WTC11 (cell line): Measurements from ENCODE around the gene ENTHD1. TPM values are rescaled to one million over a fixed set of nuclear protein-coding genes. Genes with fewer than 3 reads are reported as not detected.

Experiments used
- ATAC-seq: fragments of 200-7000 bp; cut with Tn5 transposase; 2 replicates; pipeline ENCODE4 v1.10.0; 2021; ENCODE audit warnings: mild to moderate bottlenecking, moderate library complexity
- CTCF ChIA-PET: fragments of 300-600 bp; sonication (Branson Sonifier 250); formaldehyde crosslinking; loops from one replicate; lab custom pipeline; 2021; ENCODE audit warnings: antibody characterized with exemption; lab: Charles Lee
- POLR2A ChIA-PET: fragments of 350-600 bp; sonication (Branson Sonifier 250); formaldehyde crosslinking; loops from one replicate; lab custom pipeline; 2021; ENCODE audit warnings: antibody characterized with exemption; lab: Charles Lee
- DNase-seq: peaks from one replicate; pipeline ENCODE4 v3.0.0; 2021; ENCODE audit warnings: low spot score
- H3K27ac Mint-ChIP-seq: 2 replicates; pipeline ENCODE4 v1.8.0; 2021; ENCODE audit warnings: mixed read lengths
- H3K27me3 Mint-ChIP-seq: 2 replicates; pipeline ENCODE4 v1.8.0; 2021; ENCODE audit warnings: low read depth, mild to moderate bottlenecking, moderate library complexity, mixed read lengths
- H3K36me3 Mint-ChIP-seq: 2 replicates; pipeline ENCODE4 v1.8.0; 2021; ENCODE audit warnings: mixed read lengths
- H3K4me1 Mint-ChIP-seq: 2 replicates; pipeline ENCODE4 v1.8.0; 2022; ENCODE audit warnings: mixed read lengths
- H3K4me3 Mint-ChIP-seq: 2 replicates; pipeline ENCODE4 v1.8.0; 2021; ENCODE audit warnings: mild to moderate bottlenecking, moderate library complexity, mixed read lengths
- H3K9me3 Mint-ChIP-seq: 2 replicates; pipeline ENCODE4 v1.8.0; 2021; ENCODE audit warnings: mixed read lengths
- ATF3 ChIP-seq: sonication (generic); formaldehyde crosslinking; conservative IDR thresholded peaks from 2 replicates; pipeline ENCODE4 v1.8.1; 2022; ENCODE audit warnings: mild to moderate bottlenecking, missing genetic modification reagents
- ATF6 ChIP-seq: sonication (generic); formaldehyde crosslinking; IDR thresholded peaks from 2 replicates; pipeline ENCODE4 v1.8.1; 2023; ENCODE audit warnings: mild to moderate bottlenecking, missing genetic modification reagents
- E2F4 ChIP-seq: sonication (generic); formaldehyde crosslinking; IDR thresholded peaks from 2 replicates; pipeline ENCODE4 v1.8.1; 2022; ENCODE audit warnings: low read depth, mild to moderate bottlenecking, moderate library complexity, missing genetic modification reagents, borderline replicate concordance
- E2F5 ChIP-seq: sonication (generic); formaldehyde crosslinking; IDR thresholded peaks from 2 replicates; pipeline ENCODE4 v1.8.1; 2022; ENCODE audit warnings: mild to moderate bottlenecking, moderate library complexity, missing genetic modification reagents
- ELF4 ChIP-seq: sonication (generic); formaldehyde crosslinking; IDR thresholded peaks from 2 replicates; pipeline ENCODE4 v1.8.1; 2022; ENCODE audit warnings: low read depth, mild to moderate bottlenecking, moderate library complexity, missing genetic modification reagents
- EMX1 ChIP-seq: fragments of 250-450 bp; sonication (Bioruptor Pico); IDR thresholded peaks from 2 replicates; pipeline ENCODE4 v1.8.0; 2021; ENCODE audit warnings: mild to moderate bottlenecking
- ESRRA ChIP-seq: sonication (generic); formaldehyde crosslinking; IDR thresholded peaks from 2 replicates; pipeline ENCODE4 v1.8.1; 2022; ENCODE audit warnings: mild to moderate bottlenecking, missing genetic modification reagents, borderline replicate concordance
- MLX ChIP-seq: sonication (generic); formaldehyde crosslinking; IDR thresholded peaks from 2 replicates; pipeline ENCODE4 v1.8.1; 2023; ENCODE audit warnings: mild to moderate bottlenecking, missing genetic modification reagents, moderate library complexity
- NFE2L1 ChIP-seq: sonication (generic); formaldehyde crosslinking; IDR thresholded peaks from 2 replicates; pipeline ENCODE4 v1.8.1; 2023; ENCODE audit warnings: missing genetic modification reagents
- PREB ChIP-seq: sonication (generic); formaldehyde crosslinking; IDR thresholded peaks from 2 replicates; pipeline ENCODE4 v1.8.1; 2022; ENCODE audit warnings: mild to moderate bottlenecking, missing genetic modification reagents, moderate library complexity, borderline replicate concordance
- SMAD3 ChIP-seq: sonication (generic); formaldehyde crosslinking; IDR thresholded peaks from 2 replicates; pipeline ENCODE4 v1.8.0; 2022; ENCODE audit warnings: missing genetic modification reagents, mild to moderate bottlenecking, borderline replicate concordance
- SMAD4 ChIP-seq: sonication (generic); formaldehyde crosslinking; IDR thresholded peaks from 2 replicates; pipeline ENCODE4 v1.8.0; 2022; ENCODE audit warnings: mild to moderate bottlenecking, missing genetic modification reagents
- SP1 ChIP-seq: sonication (generic); formaldehyde crosslinking; conservative IDR thresholded peaks from 2 replicates; pipeline ENCODE4 v1.8.1; 2022; ENCODE audit warnings: missing genetic modification reagents
- STAT6 ChIP-seq: sonication (generic); formaldehyde crosslinking; conservative IDR thresholded peaks from 2 replicates; pipeline ENCODE4 v1.8.1; 2023; ENCODE audit warnings: mild to moderate bottlenecking, low read depth, missing genetic modification reagents, moderate library complexity
- TEAD1 ChIP-seq: sonication (generic); formaldehyde crosslinking; IDR thresholded peaks from 2 replicates; pipeline ENCODE4 v1.8.0; 2022; ENCODE audit warnings: mild to moderate bottlenecking, missing genetic modification reagents
- ZBTB21 ChIP-seq: sonication (generic); formaldehyde crosslinking; IDR thresholded peaks from 2 replicates; pipeline ENCODE4 v1.8.1; 2023; ENCODE audit warnings: mild to moderate bottlenecking, missing genetic modification reagents, borderline replicate concordance
- ZMAT4 ChIP-seq: fragments of 250-450 bp; sonication (Bioruptor Pico); IDR thresholded peaks from 2 replicates; pipeline ENCODE4 v1.9.0; 2021; ENCODE audit warnings: mild to moderate bottlenecking
- ZNF138 ChIP-seq: sonication (generic); formaldehyde crosslinking; conservative IDR thresholded peaks from 2 replicates; pipeline ENCODE4 v1.8.1; 2022; ENCODE audit warnings: mild to moderate bottlenecking, moderate library complexity, missing genetic modification reagents
- total RNA-seq: library from RNA; stranded (reverse); gene quantifications from 3 replicates; pipeline ENCODE4 v1.2.3, GENCODE V29; 2021

Gene ENTHD1
- total RNA-seq, 1 experiment from 2014 or later: not detected

GRCh38 chr22:39773976-39774539, 119.5 kb downstream of the ENTHD1 start:
- ATAC-seq (no peak), DNase-seq (no peak)
- H3K4me1 Mint-ChIP-seq: no peaks in the 10 kb centered on the region
- H3K27me3 Mint-ChIP-seq: peaks cover 7% of the 10 kb centered on the region; the same call in 1 of the 2 replicates
- H3K36me3 Mint-ChIP-seq: no peaks in the 10 kb centered on the region
- no peak overlapping the region for H3K4me3 Mint-ChIP-seq
- TF ChIP-seq TEAD1 (no peak), EMX1 (CRISPR knock-in tag) (no peak)
- ChIA-PET POLR2A (no interaction called here), CTCF (interaction anchor here (1.2 to 1.7 kb wide), 2 partner anchors 33 to 263 kb away, joined by 4 read pairs; no protein-coding TSS in a partner anchor)
- H3K27ac Mint-ChIP-seq: no peak overlapping the region
- H3K9me3 Mint-ChIP-seq: no peaks in the 10 kb centered on the region

GRCh38 chr22:39773503-39773902, 120.1 kb downstream of the ENTHD1 start:
- Mint-ChIP-seq H3K9me3 (no peaks in the 10 kb centered on the region), H3K4me3 (no peak overlapping the region), H3K27ac (no peak overlapping the region), H3K36me3 (no peaks in the 10 kb centered on the region), H3K27me3 (peaks cover 7% of the 10 kb centered on the region; the same call in 1 of the 2 replicates), H3K4me1 (no peaks in the 10 kb centered on the region)
- POLR2A ChIA-PET: interaction anchor here (0.7 kb wide), 1 partner anchor 223 kb away, joined by 3 read pairs; no protein-coding TSS in a partner anchor
- no peak for TF ChIP-seq TEAD1
- TF ChIP-seq EMX1 (CRISPR knock-in tag): no peak
- TF ChIP-seq STAT6 (CRISPR knock-in tag): no peak
- no peak for TF ChIP-seq E2F4 (CRISPR knock-in tag)
- no peak for TF ChIP-seq NFE2L1 (CRISPR knock-in tag)
- CTCF ChIA-PET: interaction anchor here (1.2 to 1.7 kb wide), 2 partner anchors 33 to 264 kb away, joined by 4 read pairs; no protein-coding TSS in a partner anchor
- ATAC-seq (no peak), DNase-seq (no peak)

GRCh38 chr22:39771486-39771885, 122.1 kb downstream of the ENTHD1 start:
- Mint-ChIP-seq H3K9me3 (no peaks in the 10 kb centered on the region), H3K27me3 (peaks cover 7% of the 10 kb centered on the region; the same call in 1 of the 2 replicates), H3K27ac (no peak overlapping the region), H3K4me3 (no peak overlapping the region), H3K4me1 (no peaks in the 10 kb centered on the region), H3K36me3 (no peaks in the 10 kb centered on the region)
- DNase-seq (no peak), ATAC-seq (no peak)
- CTCF ChIA-PET: interaction anchor here (1.0 kb wide), 1 partner anchor 23 kb away, joined by 3 read pairs; no protein-coding TSS in a partner anchor
- POLR2A ChIA-PET: no interaction called here
- TF ChIP-seq ZNF138 (CRISPR knock-in tag) (no peak), STAT6 (CRISPR knock-in tag) (no peak), E2F5 (CRISPR knock-in tag) (no peak), ELF4 (CRISPR knock-in tag) (no peak), ESRRA (CRISPR knock-in tag) (no peak), SMAD3 (CRISPR knock-in tag) (no peak), ATF6 (CRISPR knock-in tag) (no peak), SMAD4 (CRISPR knock-in tag) (no peak), PREB (no peak), ATF3 (CRISPR knock-in tag) (no peak), ZBTB21 (no peak), SP1 (CRISPR knock-in tag) (no peak), ZMAT4 (CRISPR knock-in tag) (no peak), MLX (no peak)
